ENCODE measurements around the gene BCAR3.

The BCAR3 gene

DNA sequence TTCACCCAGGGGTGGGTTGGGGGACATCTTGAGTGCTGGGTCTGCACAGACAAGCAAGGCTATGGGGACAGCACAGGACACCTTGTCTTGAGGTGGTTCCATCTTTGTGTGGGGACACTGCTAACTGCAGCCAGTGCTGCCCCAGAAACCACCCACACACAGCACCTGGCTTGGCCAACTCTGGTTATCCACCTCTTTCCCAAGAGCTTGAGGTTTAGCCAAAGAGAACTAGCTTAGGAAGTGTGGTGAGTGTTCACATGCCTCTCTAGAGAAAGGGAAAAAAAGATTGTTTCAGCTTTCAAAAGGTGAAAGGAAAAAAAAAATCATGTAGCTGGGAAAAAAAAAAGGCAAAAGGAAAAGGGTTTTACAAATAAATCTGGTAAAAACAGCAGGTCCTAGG is 32.4 kb downstream of the BCAR3 start:
- H3K27ac ChIP-seq (ENCODE audit: low read length): no peak overlapping the region

DNA sequence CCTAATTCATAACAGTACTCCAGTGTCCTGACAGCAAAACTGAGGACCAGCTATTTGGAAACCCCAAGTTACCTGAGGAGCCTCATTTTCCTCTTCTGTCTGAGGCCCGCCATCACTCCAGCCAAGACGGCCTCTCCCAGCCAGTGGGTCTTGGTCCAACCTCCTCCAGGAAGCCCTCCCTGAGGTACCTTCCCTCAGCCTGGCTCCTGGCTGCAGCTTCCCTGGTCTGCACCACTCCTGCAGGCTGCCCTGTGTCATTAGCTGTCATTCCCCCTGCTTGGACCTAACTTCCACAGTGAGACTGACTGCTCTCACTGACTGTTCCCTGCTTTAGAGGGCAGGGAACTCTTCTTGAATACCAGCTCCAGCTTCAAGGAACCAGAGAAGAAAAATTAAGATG is 33.0 kb downstream of the BCAR3 start:
- no peak overlapping the region for H3K27ac ChIP-seq (ENCODE audit: low read length)

More for the DNA sequence above, 32.4 kb downstream of the BCAR3 start:
- Histone ChIP-seq H3K27me3 (ENCODE audit: low read depth, low read length) (no peaks in the 10 kb centered on the region), H3K4me3 (ENCODE audit: low read depth in 1 of 2, low read length in 2 of 2) (no peak overlapping the region), H3K36me3 (ENCODE audit: control insufficient read depth in 1 of 2, insufficient read depth in 2 of 2, low read length in 2 of 2) (peaks cover 0 to 6% of the 10 kb centered on the region in 2 donors), H3K9me3 (ENCODE audit: control insufficient read depth in 1 of 2, low read length in 2 of 2) (peaks cover 0 to 1% of the 10 kb centered on the region in 2 donors), H3K4me1 (ENCODE audit: control insufficient read depth in 1 of 2, insufficient read depth in 2 of 2, low read length in 2 of 2) (peaks cover 0 to 3% of the 10 kb centered on the region in 2 donors)

GRCh38 chr1:93641527-93641926 is 40.1 kb downstream of the BCAR3 start:
- peaks cover 0 to 4% of the 10 kb centered on the region in 2 donors for H3K4me1 ChIP-seq (ENCODE audit: control insufficient read depth in 1 of 2, insufficient read depth in 2 of 2, low read length in 2 of 2)
- H3K9me3 ChIP-seq (ENCODE audit: control insufficient read depth in 1 of 2, low read length in 2 of 2): no peaks in the 10 kb centered on the region
- H3K36me3 ChIP-seq (ENCODE audit: control insufficient read depth in 1 of 2, insufficient read depth in 2 of 2, low read length in 2 of 2): no peaks in the 10 kb centered on the region
- H3K27me3 ChIP-seq (ENCODE audit: low read depth, low read length): no peaks in the 10 kb centered on the region
- H3K4me3 ChIP-seq (ENCODE audit: low read depth in 1 of 2, low read length in 2 of 2): no peak overlapping the region
- H3K27ac ChIP-seq (ENCODE audit: low read length): no peak overlapping the region

More for the DNA sequence above, 33.0 kb downstream of the BCAR3 start:
- peaks cover 0 to 3% of the 10 kb centered on the region in 2 donors for H3K4me1 ChIP-seq (ENCODE audit: control insufficient read depth in 1 of 2, insufficient read depth in 2 of 2, low read length in 2 of 2)
- no peaks in the 10 kb centered on the region for H3K9me3 ChIP-seq (ENCODE audit: control insufficient read depth in 1 of 2, low read length in 2 of 2)
- no peaks in the 10 kb centered on the region for H3K27me3 ChIP-seq (ENCODE audit: low read depth, low read length)
- no peak overlapping the region for H3K4me3 ChIP-seq (ENCODE audit: low read depth in 1 of 2, low read length in 2 of 2)
- H3K36me3 ChIP-seq (ENCODE audit: control insufficient read depth in 1 of 2, insufficient read depth in 2 of 2, low read length in 2 of 2): peaks cover 0 to 6% of the 10 kb centered on the region in 2 donors

GRCh38 chr1:93640656-93641440 is 40.8 kb downstream of the BCAR3 start:
- no peak overlapping the region for H3K27ac ChIP-seq (ENCODE audit: low read length)
- no peaks in the 10 kb centered on the region for H3K36me3 ChIP-seq (ENCODE audit: control insufficient read depth in 1 of 2, insufficient read depth in 2 of 2, low read length in 2 of 2)
- no peak overlapping the region for H3K4me3 ChIP-seq (ENCODE audit: low read depth in 1 of 2, low read length in 2 of 2)
- H3K27me3 ChIP-seq (ENCODE audit: low read depth, low read length): no peaks in the 10 kb centered on the region
- H3K4me1 ChIP-seq (ENCODE audit: control insufficient read depth in 1 of 2, insufficient read depth in 2 of 2, low read length in 2 of 2): peaks cover 0 to 5% of the 10 kb centered on the region in 2 donors
- no peaks in the 10 kb centered on the region for H3K9me3 ChIP-seq (ENCODE audit: control insufficient read depth in 1 of 2, low read length in 2 of 2)

GRCh38 chr1:93638981-93639380 is 42.7 kb downstream of the BCAR3 start:
- Histone ChIP-seq H3K4me3 (ENCODE audit: low read depth in 1 of 2, low read length in 2 of 2) (no peak overlapping the region), H3K27me3 (ENCODE audit: low read depth, low read length) (no peaks in the 10 kb centered on the region), H3K4me1 (ENCODE audit: control insufficient read depth in 1 of 2, insufficient read depth in 2 of 2, low read length in 2 of 2) (peaks cover 0 to 5% of the 10 kb centered on the region in 2 donors), H3K36me3 (ENCODE audit: control insufficient read depth in 1 of 2, insufficient read depth in 2 of 2, low read length in 2 of 2) (no peaks in the 10 kb centered on the region), H3K27ac (ENCODE audit: low read length) (no peak overlapping the region), H3K9me3 (ENCODE audit: control insufficient read depth in 1 of 2, low read length in 2 of 2) (no peaks in the 10 kb centered on the region)

DNA sequence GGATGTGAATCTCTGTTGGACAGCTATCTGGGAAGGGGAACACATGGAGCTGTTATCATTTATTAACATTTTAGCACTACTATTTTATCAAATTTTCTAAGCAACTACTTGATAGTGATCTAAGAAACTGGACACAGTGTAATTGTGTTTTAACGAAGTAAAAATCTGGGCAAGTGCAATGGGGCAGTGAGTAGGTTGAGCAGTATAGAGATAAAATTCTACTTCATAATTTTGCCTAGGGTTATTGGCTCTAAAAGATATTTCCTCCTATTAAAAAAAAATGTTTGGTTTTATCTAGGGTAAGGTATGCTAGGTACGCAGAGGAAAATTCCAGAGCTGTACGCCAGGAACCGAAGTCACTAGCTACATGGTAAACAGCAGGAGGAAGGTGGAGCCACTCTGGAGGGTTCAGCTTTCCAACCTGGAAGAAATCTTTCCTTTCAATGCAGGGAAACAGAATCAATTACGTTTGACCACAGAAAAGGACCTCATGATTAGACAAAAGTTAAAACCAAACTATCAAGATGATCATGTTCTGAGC is 43.3 kb downstream of the BCAR3 start:
- no peak overlapping the region for H3K4me3 ChIP-seq (ENCODE audit: low read depth in 1 of 2, low read length in 2 of 2)
- no peak overlapping the region for H3K27ac ChIP-seq (ENCODE audit: low read length)
- H3K9me3 ChIP-seq (ENCODE audit: control insufficient read depth in 1 of 2, low read length in 2 of 2): no peaks in the 10 kb centered on the region
- H3K36me3 ChIP-seq (ENCODE audit: control insufficient read depth in 1 of 2, insufficient read depth in 2 of 2, low read length in 2 of 2): no peaks in the 10 kb centered on the region
- H3K27me3 ChIP-seq (ENCODE audit: low read depth, low read length): no peaks in the 10 kb centered on the region
- peaks cover 0 to 5% of the 10 kb centered on the region in 2 donors for H3K4me1 ChIP-seq (ENCODE audit: control insufficient read depth in 1 of 2, insufficient read depth in 2 of 2, low read length in 2 of 2)

DNA sequence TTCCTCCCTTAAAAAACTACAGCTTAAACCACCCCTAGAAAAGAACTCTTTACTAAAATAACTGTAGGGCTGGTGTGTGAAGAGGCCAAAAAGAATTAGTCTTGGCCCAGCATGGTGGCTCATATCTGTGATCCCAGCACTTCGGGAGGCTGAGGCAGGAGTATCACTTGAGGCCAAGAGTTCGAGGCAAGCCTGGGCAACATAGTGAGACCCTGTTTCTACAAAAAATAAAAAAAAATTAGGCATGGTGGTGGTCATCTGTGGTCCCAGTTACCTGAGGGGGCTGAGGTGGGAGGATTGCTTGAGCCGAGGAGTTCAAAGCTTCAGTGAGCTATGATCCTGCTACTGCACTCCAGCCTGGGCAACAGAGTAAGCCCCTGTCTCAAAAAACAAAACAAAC is 44.9 kb downstream of the BCAR3 start:
- peaks cover 0 to 5% of the 10 kb centered on the region in 2 donors for H3K4me1 ChIP-seq (ENCODE audit: control insufficient read depth in 1 of 2, insufficient read depth in 2 of 2, low read length in 2 of 2)
- no peaks in the 10 kb centered on the region for H3K9me3 ChIP-seq (ENCODE audit: control insufficient read depth in 1 of 2, low read length in 2 of 2)
- H3K27ac ChIP-seq (ENCODE audit: low read length): no peak overlapping the region
- H3K27me3 ChIP-seq (ENCODE audit: low read depth, low read length): no peaks in the 10 kb centered on the region
- H3K36me3 ChIP-seq (ENCODE audit: control insufficient read depth in 1 of 2, insufficient read depth in 2 of 2, low read length in 2 of 2): no peaks in the 10 kb centered on the region
- no peak overlapping the region for H3K4me3 ChIP-seq (ENCODE audit: low read depth in 1 of 2, low read length in 2 of 2)

DNA sequence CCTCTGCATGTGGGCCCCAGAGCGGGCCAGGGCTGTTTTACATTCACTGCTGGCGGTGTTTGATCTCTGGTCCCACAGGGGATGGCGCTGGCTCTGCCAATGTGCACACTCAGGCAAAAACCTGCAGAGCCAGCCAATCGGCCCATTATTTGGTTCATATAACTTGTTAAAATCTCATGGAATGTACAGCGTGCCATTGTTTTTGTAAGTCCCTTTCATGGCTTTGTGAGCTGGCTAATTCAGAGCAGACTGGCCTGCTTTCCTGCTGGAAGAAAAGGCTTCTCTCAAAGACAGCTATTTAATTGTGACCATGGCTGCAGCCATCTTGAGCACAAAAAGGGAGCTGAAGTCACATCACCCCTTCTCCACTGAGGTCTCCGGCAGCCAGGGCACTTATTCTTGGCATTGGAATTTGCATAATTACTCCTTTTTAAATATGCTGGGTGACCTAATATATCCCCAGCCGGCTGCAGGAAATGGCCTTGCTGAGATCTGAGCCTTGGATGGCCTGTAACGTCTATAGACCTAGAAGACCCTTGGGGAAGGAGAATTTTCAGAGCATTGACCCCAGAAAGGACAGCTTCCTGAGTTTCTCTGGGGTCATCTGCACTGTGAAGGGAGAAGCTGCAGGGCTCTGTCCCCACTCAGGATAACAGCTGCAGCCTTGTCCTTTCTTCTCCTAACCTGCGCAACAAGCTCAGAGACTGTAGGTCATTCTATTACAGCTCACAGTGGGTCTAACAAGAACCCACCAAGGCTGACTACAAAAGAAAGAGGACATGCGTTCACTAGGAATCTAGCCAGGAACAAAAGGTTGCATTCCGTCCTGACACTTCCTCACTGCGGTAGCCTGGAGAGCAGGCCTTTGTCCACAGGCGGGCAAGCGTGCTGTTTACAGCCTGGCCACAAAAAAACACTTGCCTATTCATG is 45.8 kb downstream of the BCAR3 start:
- Histone ChIP-seq H3K27me3 (ENCODE audit: low read depth, low read length) (no peaks in the 10 kb centered on the region), H3K4me1 (ENCODE audit: control insufficient read depth in 1 of 2, insufficient read depth in 2 of 2, low read length in 2 of 2) (peaks cover 0 to 5% of the 10 kb centered on the region in 2 donors), H3K36me3 (ENCODE audit: control insufficient read depth in 1 of 2, insufficient read depth in 2 of 2, low read length in 2 of 2) (no peaks in the 10 kb centered on the region), H3K4me3 (ENCODE audit: low read depth in 1 of 2, low read length in 2 of 2) (no peak overlapping the region), H3K27ac (ENCODE audit: low read length) (no peak overlapping the region), H3K9me3 (ENCODE audit: control insufficient read depth in 1 of 2, low read length in 2 of 2) (no peaks in the 10 kb centered on the region)

- Histone ChIP-seq H3K9me3 (ENCODE audit: control insufficient read depth in 1 of 2, low read length in 2 of 2) (no peaks in the 10 kb centered on the region), H3K4me1 (ENCODE audit: control insufficient read depth in 1 of 2, insufficient read depth in 2 of 2, low read length in 2 of 2) (peaks cover 0 to 5% of the 10 kb centered on the region in 2 donors), H3K4me3 (ENCODE audit: low read depth in 1 of 2, low read length in 2 of 2) (no peak overlapping the region), H3K27ac (ENCODE audit: low read length) (no peak overlapping the region), H3K27me3 (ENCODE audit: low read depth, low read length) (no peaks in the 10 kb centered on the region), H3K36me3 (ENCODE audit: control insufficient read depth in 1 of 2, insufficient read depth in 2 of 2, low read length in 2 of 2) (no peaks in the 10 kb centered on the region)
Observed at GRCh38 chr1:93633313-93633712, 48.3 kb downstream of the BCAR3 start.

DNA sequence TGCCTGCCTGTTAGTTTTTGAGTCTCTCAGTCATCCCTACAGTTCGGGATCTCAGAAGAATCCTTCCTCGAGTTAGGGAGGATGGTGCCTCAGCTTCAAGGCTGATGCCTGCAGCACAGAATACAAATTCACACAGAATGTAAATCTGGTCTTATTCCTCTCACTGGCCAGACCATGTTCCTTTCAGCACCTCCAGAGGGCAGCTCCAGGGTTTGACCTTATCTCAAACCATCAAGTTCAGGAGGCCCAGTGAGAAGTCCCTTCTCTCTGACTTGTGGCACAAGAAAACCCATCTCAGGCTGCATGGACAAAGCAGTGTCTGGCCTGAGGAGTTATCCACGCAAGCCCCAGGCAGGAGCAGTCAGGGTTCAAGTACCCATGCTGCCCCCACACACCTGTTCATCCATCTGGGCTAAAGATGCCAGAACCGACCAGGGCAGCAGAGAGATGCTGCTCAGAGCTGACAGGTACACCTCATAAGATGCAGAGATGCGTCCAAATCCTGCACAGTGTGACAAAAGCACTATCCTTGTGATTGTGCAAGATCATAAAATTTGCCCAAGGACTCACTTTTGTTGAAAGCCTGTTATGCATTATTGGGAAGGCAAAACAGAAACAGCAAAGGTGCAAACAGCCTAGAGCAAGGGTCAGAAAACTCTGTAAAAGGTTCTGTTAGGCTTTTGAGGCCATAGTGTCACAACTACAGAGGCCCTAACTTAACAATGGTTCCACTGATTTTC is 49.8 kb downstream of the BCAR3 start:
- Histone ChIP-seq H3K4me3 (ENCODE audit: low read depth in 1 of 2, low read length in 2 of 2) (no peak overlapping the region), H3K27me3 (ENCODE audit: low read depth, low read length) (no peaks in the 10 kb centered on the region), H3K27ac (ENCODE audit: low read length) (no peak overlapping the region), H3K9me3 (ENCODE audit: control insufficient read depth in 1 of 2, low read length in 2 of 2) (no peaks in the 10 kb centered on the region), H3K36me3 (ENCODE audit: control insufficient read depth in 1 of 2, insufficient read depth in 2 of 2, low read length in 2 of 2) (no peaks in the 10 kb centered on the region), H3K4me1 (ENCODE audit: control insufficient read depth in 1 of 2, insufficient read depth in 2 of 2, low read length in 2 of 2) (peaks cover 0 to 3% of the 10 kb centered on the region in 2 donors)

Data from muscle layer of duodenum (tissue), 2 donors.